Rectal smooth muscle tissue (tissue), 1 donor: ENCODE measurements around the gene GTF3C4.

ENCODE experiments used
- H3K27ac ChIP-seq: one replicate; pipeline ENCODE4 v1.7.0; 2013; ENCODE audit warnings: low read depth, low read length, inconsistent platforms
- H3K27me3 ChIP-seq: one replicate; pipeline ENCODE4 v1.7.0; 2013; ENCODE audit warnings: low read length; ENCODE audit not compliant: control insufficient read depth, insufficient read depth
- H3K36me3 ChIP-seq: one replicate; pipeline ENCODE4 v1.7.0; 2013; ENCODE audit warnings: low read length; ENCODE audit not compliant: control insufficient read depth, insufficient read depth
- H3K4me1 ChIP-seq: one replicate; pipeline ENCODE4 v1.7.0; 2013; ENCODE audit warnings: low read length; ENCODE audit not compliant: control insufficient read depth, insufficient read depth
- H3K4me3 ChIP-seq: one replicate; pipeline ENCODE4 v1.7.0; 2013; ENCODE audit warnings: low read length
- H3K9ac ChIP-seq: one replicate; pipeline ENCODE4 v1.7.0; 2013; ENCODE audit warnings: low read length

The GTF3C4 gene, protein sequence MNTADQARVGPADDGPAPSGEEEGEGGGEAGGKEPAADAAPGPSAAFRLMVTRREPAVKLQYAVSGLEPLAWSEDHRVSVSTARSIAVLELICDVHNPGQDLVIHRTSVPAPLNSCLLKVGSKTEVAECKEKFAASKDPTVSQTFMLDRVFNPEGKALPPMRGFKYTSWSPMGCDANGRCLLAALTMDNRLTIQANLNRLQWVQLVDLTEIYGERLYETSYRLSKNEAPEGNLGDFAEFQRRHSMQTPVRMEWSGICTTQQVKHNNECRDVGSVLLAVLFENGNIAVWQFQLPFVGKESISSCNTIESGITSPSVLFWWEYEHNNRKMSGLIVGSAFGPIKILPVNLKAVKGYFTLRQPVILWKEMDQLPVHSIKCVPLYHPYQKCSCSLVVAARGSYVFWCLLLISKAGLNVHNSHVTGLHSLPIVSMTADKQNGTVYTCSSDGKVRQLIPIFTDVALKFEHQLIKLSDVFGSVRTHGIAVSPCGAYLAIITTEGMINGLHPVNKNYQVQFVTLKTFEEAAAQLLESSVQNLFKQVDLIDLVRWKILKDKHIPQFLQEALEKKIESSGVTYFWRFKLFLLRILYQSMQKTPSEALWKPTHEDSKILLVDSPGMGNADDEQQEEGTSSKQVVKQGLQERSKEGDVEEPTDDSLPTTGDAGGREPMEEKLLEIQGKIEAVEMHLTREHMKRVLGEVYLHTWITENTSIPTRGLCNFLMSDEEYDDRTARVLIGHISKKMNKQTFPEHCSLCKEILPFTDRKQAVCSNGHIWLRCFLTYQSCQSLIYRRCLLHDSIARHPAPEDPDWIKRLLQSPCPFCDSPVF

DNA sequence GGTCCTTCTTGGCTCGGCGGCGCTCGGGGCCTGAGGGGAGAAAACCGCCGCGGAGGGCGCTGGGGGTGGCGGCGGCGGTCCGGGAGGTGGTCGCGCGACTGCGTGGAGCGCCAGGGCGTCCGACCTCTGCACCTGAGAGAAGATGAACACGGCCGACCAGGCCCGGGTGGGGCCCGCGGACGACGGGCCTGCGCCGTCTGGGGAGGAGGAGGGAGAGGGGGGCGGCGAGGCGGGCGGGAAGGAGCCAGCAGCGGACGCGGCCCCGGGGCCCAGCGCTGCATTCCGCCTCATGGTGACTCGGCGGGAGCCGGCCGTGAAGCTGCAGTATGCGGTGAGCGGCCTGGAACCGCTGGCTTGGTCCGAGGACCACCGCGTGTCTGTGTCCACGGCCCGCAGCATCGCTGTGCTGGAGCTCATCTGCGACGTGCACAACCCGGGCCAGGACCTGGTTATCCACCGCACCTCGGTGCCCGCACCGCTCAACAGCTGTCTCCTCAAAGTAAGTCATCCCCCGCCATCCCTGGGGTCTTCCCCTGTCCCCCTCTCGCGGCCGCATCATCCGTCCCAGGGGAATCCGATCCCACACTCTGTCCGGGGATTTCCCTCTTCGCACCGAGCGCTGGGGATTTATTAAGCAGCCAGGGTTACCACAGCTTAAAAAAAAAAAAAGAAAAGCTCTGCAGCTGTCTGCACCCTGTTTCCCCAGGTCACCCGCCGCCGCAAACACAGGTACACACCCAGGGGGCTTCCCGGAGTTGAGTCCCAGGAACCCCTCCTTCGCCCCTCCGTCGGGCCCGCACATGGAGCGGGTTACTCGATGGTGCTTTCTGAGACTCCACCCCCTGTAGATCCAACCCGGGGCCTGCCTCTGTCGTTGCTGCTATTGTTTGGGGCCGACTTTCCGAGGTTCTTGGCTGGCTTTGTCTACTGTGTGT lies at the start of gene GTF3C4:
TSS of gene GTF3C4 (plus strand) at position 8 of the 935 bp plus-strand sequence. CDS start at position 143, 135 bp downstream.
- Histone ChIP-seq H3K36me3 (peaks cover 2% of the 10 kb centered on the region), H3K27ac (peak within 1 kb of the TSS; percentile 97), H3K27me3 (no peaks in the 10 kb centered on the region), H3K4me3 (peak within 1 kb of the TSS; percentile 99), H3K4me1 (peaks cover 4% of the 10 kb centered on the region), H3K9ac (peak within 1 kb of the TSS; percentile 98)

DNA sequence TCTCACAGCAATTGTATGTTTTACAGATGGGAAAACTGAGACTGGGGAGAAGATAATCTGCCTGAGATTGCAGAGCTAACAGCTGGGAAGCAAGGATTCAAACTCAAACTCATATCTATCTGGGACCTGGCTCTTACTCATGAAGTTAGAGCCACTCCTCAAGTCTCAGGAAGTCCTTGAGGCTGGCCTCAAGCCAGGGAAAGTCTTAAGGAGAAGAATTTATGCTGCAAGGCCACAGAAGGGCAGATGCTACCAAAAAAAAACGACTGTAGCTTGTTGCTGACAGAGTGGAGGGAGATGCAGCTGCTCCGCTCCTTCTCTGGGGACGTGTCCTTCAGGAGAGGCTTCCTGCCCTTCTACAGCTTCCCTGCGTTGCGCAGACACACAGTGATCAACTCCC lies 48.1 kb upstream of the GTF3C4 start:
- Histone ChIP-seq H3K9ac (no peak overlapping the region), H3K36me3 (peaks cover 10% of the 10 kb centered on the region), H3K4me3 (no peak overlapping the region), H3K4me1 (no peaks in the 10 kb centered on the region), H3K27me3 (no peaks in the 10 kb centered on the region), H3K27ac (no peak overlapping the region)

DNA sequence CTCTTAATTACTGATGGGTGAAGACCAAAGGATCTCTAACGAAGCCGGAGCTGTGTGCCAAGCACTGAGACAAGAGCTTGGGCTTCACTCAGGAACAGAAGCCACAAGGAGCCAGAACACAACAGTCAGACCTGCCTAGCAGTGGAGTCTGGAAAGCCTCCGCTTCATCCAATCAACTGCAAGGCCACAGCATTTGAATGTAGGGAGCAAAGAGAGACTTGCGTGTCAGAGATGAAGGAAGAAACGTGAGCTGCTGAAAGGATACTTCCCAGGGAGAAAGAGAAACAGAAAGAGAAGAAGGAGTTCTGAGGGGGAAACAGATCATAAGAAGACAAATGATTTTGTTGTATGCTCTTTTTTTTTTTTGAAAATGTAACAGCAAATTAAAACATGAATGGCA lies 44.0 kb upstream of the GTF3C4 start:
- no peaks in the 10 kb centered on the region for H3K4me1 ChIP-seq
- H3K27me3 ChIP-seq, result no peaks in the 10 kb centered on the region
- H3K4me3 ChIP-seq, result no peak overlapping the region
- no peak overlapping the region for H3K9ac ChIP-seq
- peaks cover 2% of the 10 kb centered on the region for H3K36me3 ChIP-seq
- no peak overlapping the region for H3K27ac ChIP-seq

DNA sequence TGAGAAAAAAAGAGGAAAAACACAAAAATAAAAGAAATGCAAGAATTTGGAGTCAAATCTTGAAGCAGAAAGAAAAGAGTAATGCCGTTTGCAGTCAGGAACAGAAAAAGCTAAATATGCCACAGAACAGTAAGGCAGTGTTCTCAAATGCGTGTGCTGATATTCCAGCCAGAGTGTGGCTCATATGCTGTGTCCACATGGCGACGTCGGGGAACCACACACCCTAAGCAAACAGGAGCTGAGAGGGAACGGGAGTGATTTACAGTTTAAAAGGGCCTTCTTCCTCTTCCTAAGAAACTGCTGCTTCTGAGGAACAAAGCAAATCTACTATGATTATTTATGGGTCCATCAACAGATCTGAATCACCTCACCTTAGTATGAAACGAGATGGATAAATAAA lies 43.2 kb upstream of the GTF3C4 start:
- peaks cover 2% of the 10 kb centered on the region for H3K36me3 ChIP-seq
- no peak overlapping the region for H3K4me3 ChIP-seq
- H3K27me3 ChIP-seq, result no peaks in the 10 kb centered on the region
- H3K4me1 ChIP-seq, result no peaks in the 10 kb centered on the region
- H3K27ac ChIP-seq, result no peak overlapping the region
- no peak overlapping the region for H3K9ac ChIP-seq

DNA sequence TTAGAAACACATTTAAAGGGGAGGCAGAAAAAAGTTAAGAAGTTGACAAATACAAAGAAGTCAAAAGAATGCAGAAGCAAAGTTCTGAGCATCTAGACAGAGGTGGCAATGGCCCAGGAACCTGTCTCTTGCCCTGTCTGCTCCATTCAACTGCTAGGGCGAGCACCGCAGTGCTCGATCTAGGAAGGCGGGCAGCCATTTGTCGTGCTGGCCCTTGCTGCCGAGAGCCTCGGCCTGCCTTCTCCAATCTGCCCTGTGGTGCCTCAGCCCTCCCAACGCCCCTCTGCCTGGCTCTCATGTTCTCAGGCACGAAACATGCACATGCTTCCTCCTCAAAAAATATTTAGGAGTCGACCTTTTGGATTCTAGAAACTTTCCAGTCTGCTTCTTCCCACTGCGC lies 42.7 kb upstream of the GTF3C4 start:
- Histone ChIP-seq H3K4me3 (no peak overlapping the region), H3K9ac (no peak overlapping the region), H3K4me1 (no peaks in the 10 kb centered on the region), H3K27ac (no peak overlapping the region), H3K36me3 (peaks cover 2% of the 10 kb centered on the region), H3K27me3 (no peaks in the 10 kb centered on the region)

DNA sequence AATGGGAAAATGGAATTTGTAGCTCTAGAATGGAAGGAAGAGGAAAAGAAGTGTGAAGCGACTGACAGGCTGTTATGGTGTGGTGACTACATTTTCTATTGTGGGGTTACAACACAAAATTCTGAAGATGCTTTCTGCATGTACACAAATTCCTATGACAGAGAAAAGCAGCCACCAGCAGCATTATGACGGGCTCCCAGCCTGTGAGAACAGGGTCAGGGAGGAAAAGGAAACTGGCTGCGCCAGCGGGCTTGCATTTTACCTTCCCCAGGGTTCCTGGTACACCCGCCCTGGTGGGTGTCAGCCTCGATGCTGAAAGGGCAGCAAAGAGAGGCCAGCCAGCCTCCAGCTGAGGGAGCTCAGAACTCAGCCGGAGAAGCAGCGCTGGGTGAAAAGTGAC lies 41.5 kb upstream of the GTF3C4 start:
- H3K27me3 ChIP-seq, result no peaks in the 10 kb centered on the region
- peaks cover 2% of the 10 kb centered on the region for H3K36me3 ChIP-seq
- no peak overlapping the region for H3K27ac ChIP-seq
- H3K4me3 ChIP-seq, result no peak overlapping the region
- H3K4me1 ChIP-seq, result no peaks in the 10 kb centered on the region
- no peak overlapping the region for H3K9ac ChIP-seq

DNA sequence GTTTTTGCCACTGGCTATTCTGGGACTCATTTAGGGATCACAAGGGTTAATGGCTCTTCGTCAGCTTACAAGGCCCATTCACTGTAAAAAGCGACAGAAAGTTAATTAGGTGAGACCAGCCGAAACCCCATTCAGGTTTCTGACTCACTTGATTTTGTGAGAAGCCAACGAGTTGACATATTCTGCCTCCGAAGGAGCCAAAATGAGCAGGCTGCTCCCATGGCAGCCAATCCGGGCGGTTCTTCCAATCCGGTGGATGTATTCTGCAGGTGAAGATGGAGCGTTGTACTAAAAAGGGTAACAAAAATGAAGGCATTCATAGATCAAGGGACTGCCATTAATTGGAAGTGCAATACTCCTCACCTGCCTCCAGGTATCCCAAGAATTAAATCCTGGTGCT lies 40.1 kb upstream of the GTF3C4 start:
- no peaks in the 10 kb centered on the region for H3K4me1 ChIP-seq
- no peak overlapping the region for H3K4me3 ChIP-seq
- H3K9ac ChIP-seq, result no peak overlapping the region
- H3K27ac ChIP-seq, result no peak overlapping the region
- H3K27me3 ChIP-seq, result no peaks in the 10 kb centered on the region
- H3K36me3 ChIP-seq, result peaks cover 2% of the 10 kb centered on the region

DNA sequence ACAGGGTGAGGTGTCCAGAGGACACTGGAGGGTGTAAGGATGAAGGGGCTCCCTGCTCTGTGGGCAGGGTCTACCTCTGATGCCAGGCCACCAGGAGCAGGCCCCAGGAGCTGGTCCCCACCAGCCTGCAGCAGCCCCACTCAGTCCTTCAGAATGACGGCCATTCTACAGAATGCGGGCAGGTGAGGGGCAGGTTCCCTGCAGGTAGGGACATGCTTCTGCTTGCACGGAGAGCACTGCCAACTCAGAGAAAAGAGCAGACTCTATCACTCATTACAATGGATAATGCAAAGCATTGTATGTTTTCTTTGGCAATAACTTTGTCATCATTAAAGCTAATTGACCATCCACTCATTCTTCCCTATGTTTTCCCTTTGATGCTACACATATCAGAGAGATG lies 39.5 kb upstream of the GTF3C4 start:
- H3K4me1 ChIP-seq, result no peaks in the 10 kb centered on the region
- H3K4me3 ChIP-seq, result no peak overlapping the region
- no peaks in the 10 kb centered on the region for H3K27me3 ChIP-seq
- no peak overlapping the region for H3K9ac ChIP-seq
- peaks cover 2% of the 10 kb centered on the region for H3K36me3 ChIP-seq
- H3K27ac ChIP-seq, result no peak overlapping the region

DNA sequence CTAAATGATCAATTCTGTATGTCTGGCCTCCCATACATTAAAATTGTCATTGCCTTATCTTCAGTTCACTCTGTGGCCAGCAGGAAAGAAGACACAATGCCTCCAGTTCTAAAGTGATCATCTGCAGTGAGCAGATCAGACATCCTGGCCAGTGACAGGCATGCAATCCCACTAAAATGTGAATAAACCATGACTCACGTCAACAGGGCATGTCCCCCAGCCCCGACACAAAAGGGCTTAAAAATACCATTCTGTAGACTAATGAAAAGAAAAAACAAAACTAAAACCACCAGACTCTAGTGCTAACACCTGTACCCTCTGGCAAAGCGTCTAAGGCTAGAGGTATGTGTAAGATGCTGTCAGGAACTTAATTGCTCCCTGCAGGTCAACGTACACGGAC lies 39.0 kb upstream of the GTF3C4 start:
- peaks cover 2% of the 10 kb centered on the region for H3K36me3 ChIP-seq
- no peaks in the 10 kb centered on the region for H3K4me1 ChIP-seq
- no peak overlapping the region for H3K9ac ChIP-seq
- H3K27me3 ChIP-seq, result no peaks in the 10 kb centered on the region
- H3K4me3 ChIP-seq, result no peak overlapping the region
- no peak overlapping the region for H3K27ac ChIP-seq

DNA sequence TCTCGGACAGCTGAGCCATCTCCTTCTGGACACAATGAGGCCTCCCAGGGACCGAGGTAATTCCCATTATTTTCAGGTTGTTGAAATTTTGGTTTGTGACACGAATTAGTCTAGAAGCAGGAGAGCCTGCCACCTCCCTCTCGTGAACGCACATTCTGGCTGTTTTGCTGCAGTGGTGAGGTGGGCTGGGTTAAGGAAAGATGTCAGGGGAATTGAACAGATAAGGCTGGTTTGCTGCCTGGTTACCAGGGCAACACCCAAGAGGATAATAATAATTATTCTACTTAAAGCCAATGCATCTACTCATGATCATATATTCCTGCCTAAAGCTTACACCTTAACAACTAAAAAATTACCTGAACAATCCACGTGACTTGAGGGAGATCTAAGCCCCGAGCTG lies 38.6 kb upstream of the GTF3C4 start:
- H3K36me3 ChIP-seq, result peaks cover 2% of the 10 kb centered on the region
- no peaks in the 10 kb centered on the region for H3K4me1 ChIP-seq
- no peak overlapping the region for H3K4me3 ChIP-seq
- no peaks in the 10 kb centered on the region for H3K27me3 ChIP-seq
- H3K9ac ChIP-seq, result no peak overlapping the region
- no peak overlapping the region for H3K27ac ChIP-seq

DNA sequence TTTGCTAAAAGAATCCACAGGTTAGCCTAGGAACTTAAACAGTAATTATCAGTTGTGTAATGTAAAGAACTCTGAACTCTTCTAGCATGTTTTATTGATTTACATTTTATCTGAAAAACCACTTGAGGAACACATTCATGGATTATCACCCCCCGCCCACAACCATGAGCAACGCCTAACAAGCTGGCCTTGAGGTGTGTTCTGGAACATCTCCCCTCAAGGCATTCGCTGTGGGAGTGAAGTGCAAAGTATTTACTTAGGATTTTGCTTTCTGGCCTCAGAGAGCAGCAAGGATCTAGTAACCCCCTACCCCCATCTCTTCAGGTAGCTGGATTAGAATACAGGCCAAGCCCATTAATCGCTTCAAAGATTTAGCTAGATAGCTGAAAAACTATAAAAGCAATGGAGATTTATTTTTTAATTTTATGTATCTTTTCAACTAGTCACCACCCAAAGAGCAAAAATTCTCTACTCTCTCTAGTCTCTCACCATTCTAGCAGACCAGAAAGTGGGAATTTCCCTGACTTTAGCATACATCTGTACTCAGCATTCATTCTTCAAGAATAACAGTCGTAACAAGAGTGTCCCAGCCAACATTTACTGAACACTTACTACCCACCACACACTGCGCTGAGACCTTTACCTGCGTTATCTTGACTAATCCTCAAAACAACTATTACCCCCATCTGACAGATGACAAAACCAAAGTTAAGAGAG lies 37.7 kb upstream of the GTF3C4 start:
- Histone ChIP-seq H3K9ac (no peak overlapping the region), H3K4me3 (no peak overlapping the region), H3K4me1 (no peaks in the 10 kb centered on the region), H3K27ac (no peak overlapping the region), H3K27me3 (no peaks in the 10 kb centered on the region), H3K36me3 (peaks cover 2% of the 10 kb centered on the region)
